T-helper 2 cell (primary cell): ENCODE data around the gene PSMD7.
A peak's percentile ranks its signal among the peaks of the same experiment; 100 is the strongest.

Experiments used
- DNase-seq, 5 experiments: peaks; one replicate each; pipeline versions ENCODE4 v3.0.0 to v3.0.0-alpha.2; 2012 to 2022
- total RNA-seq, 2 donors: gene quantifications; one replicate each; lab custom pipeline; 2026; lab: John Stamatoyannopoulos, UW

The PSMD7 gene
- total RNA-seq: 92.5 to 99.1 reads per million in 2 donors

DNA sequence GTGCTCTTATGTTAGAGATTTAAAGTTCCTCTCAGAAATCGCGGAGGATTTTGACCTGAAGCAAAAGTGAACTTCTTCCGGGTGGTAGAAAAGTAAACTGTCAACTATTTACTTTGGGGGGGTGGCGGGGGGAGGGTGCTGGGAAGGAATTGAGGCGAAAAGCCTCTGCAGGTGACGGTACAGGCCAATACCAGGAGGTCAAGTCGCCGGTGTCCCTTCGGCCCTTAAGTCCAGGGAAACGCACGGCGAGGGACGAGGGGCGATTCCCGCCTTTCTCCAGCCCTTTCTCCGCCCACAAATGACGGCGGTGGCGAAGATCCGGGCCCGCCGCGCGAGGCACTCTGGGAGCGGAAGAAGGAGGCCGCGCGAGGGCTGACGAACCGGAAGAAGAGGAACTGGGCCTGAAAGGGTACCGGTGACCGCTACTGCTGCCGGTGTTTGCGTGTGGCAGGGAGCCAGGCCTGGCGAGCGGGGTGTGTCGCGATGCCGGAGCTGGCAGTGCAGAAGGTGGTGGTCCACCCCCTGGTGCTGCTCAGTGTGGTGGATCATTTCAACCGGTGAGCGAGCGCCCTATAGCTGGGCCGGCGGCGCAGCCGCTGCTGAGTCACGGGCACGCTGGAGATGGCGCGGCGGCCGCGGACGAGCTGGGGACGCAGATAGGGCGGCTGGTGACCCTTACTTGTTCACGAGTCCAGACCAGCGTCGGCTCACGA is at the start of gene PSMD7:
Gene PSMD7, plus strand, starts transcription at position 383 of the 713 bp plus-strand sequence. Its CDS starts 101 bp downstream, at position 484.
- DNase-seq: peak; percentile 76 to 94 (median 83)

- DNase-seq: no peak
These were observed 47.4 kb upstream of the PSMD7 start for GRCh38 chr16:74249254-74249653.

GRCh38 chr16:74249846-74250245 is 46.8 kb upstream of the PSMD7 start:
- no peak for DNase-seq

DNA sequence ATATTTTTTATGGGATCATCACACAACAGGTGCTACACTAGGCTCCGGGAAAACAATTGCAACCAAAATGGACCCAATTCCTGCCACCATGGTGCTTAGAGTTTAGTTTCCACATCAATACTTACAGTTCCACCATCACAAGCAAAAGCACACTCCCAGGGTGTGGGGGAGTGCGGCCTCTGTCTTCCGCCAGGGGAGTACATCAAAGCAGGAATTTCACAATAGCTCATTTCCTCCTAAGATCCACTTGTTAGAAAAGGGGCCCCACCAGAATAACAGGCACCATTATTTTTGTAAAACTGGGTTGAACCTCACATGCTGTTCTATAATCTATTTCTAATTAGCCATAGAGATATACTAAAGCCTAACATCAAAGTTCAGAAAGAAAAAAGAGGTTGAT is 44.3 kb upstream of the PSMD7 start:
- no peak for DNase-seq

DNA sequence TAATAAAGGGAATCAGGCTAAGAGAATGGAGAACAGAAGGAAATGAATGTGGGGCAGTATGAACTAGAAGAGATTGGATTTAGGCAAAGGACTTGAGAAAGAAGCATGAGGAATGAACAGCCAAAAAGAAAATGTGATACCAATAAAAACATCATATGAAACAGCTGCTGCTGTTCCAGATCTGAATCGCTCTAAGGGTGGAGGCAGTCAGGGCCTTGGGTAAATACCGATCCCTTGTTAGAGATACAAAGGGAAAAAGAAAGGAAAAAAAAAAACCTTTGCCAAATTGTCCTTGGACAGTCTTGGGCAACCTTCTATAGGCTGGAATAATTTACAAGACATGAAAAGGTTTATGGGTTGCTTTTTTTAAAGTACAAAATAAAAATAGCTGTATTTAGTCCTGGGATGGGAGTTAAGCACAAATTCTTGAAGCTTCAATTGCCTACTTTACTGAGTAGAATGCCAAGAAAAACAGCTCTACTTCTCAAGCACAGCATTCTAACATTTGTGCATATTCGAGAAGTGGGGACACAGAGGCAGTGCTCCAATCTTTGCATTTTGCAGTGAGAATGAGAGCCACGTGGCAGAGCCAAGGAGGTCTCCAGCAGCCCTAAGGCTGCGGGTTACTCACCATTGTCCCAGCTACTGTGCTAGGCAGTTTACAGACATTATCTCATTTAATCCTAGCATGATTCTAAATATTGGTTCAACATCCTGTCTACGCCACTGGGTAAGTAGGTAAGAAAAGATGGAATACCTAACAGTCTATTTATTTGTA is 43.3 kb upstream of the PSMD7 start:
- DNase-seq: no peak

DNA sequence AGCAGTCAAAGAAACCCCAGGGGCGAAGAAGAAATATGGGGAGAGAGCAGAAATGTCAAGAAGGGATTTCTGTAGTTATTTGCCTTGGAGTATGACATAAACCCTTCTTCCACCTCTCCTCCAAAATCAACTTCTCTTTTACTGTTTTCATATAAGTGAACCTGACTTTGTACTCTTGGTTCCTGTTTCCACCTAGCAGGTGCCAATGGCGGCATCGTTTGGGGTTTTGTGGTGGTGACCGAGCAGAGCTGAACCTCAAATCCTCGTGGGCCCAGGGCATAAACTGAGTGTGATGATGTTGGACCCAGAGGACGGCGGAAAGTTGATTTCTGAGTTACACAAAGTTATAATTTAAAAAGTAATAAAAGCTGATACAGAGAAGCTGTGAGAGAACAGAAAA is 39.6 kb upstream of the PSMD7 start:
- no peak for DNase-seq

GRCh38 chr16:74261068-74261467 is 35.5 kb upstream of the PSMD7 start:
- no peak for DNase-seq

- no peak for DNase-seq
These were observed 31.8 kb upstream of the PSMD7 start for GRCh38 chr16:74264811-74265210.

- no peak for DNase-seq
These were observed 28.2 kb upstream of the PSMD7 start for GRCh38 chr16:74268372-74268782.

- no peak for DNase-seq
These were observed 24.7 kb upstream of the PSMD7 start for GRCh38 chr16:74271872-74272271.

- peak in 1 of 5 experiments; percentile 10 for DNase-seq
These were observed 21.5 kb upstream of the PSMD7 start for GRCh38 chr16:74275031-74275636.

- no peak for DNase-seq
These were observed 20.9 kb upstream of the PSMD7 start for GRCh38 chr16:74275711-74276110.

- no peak for DNase-seq
These were observed 18.6 kb upstream of the PSMD7 start for GRCh38 chr16:74277974-74278373.

DNA sequence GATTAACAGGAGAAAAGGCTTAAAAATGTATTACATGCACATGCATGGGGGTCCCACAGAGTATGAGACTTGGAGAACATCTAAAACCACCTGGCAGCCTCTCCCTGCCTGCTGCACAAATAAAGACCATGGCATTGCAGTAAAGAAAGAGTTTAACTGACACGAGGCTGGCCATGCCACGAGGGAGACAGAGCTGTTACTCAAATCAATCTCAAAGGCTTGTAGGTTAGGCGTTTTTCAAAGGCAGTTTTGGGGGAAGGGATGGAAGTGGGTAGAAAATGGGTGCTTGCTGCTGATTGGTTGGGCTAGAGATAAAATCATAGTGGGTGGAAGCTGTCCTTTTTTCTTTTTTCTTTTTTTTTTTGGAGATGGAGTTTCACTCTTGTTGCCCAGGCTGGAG is 17.3 kb upstream of the PSMD7 start:
- DNase-seq: peak in 1 of 5 experiments; percentile 25

- no peak for DNase-seq
These were observed 16.8 kb upstream of the PSMD7 start for GRCh38 chr16:74279805-74280204.

- DNase-seq: no peak
These were observed 16.2 kb upstream of the PSMD7 start for GRCh38 chr16:74280448-74280847.

- DNase-seq: no peak
These were observed 15.3 kb upstream of the PSMD7 start for GRCh38 chr16:74281300-74281699.

GRCh38 chr16:74283716-74284115 is 12.9 kb upstream of the PSMD7 start:
- no peak for DNase-seq

DNA sequence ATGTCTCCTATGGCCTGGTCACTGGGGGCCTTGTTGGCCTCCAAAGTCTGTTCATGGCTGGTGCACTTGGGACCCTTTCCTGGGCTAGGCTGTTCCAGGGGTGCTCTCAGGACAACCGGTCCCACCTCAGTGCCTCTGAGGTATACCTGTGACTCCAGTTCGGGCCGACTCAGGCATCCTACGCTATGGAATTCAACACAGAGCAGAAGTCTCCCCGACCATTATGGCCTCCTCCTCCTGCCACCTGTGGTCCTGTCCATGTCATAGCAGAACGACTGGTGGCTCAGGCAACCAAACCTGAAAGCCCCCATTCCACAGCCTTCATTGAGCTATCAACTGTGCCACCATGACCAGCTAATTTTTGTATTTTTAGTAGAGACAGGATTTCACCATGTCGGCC is 8.5 kb upstream of the PSMD7 start:
- DNase-seq: no peak

- DNase-seq: no peak
These were observed 6.3 kb upstream of the PSMD7 start for GRCh38 chr16:74290356-74290755.

GRCh38 chr16:74291176-74291575 is 5.4 kb upstream of the PSMD7 start:
- DNase-seq: no peak

GRCh38 chr16:74291577-74292208 is 4.9 kb upstream of the PSMD7 start:
- DNase-seq: no peak

DNA sequence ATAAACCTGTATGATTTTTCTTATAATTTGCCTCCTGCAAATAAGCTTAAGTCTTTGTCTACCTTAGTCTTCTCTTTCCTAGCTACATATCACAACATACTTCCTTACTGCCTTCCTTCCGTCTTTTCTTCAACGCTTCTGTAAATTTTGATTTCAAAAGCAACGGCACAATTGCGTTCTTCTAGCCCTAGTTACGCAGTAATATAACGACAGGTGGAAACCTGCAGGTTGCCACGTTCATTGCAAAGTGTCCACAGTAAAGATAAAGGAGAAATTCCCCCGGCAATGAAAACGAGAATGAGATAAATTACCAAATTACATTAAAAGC is 546 bp upstream of the PSMD7 start:
- DNase-seq: no peak
